Trophoblast cell (in vitro differentiated cells and primary cell): ENCODE data around the gene WDR5B.

ENCODE experiments used
- DNase-seq, 2 donors: peaks; one replicate each; pipeline ENCODE4 v3.0.0-alpha.2; 2016
- H2AFZ ChIP-seq: 2 replicates; pipeline ENCODE4 v1.6.1; 2013; ENCODE audit warnings: low read length, moderate library complexity, mild to moderate bottlenecking; ENCODE audit not compliant: insufficient read depth, poor library complexity
- H2AK5ac ChIP-seq: 2 replicates; pipeline ENCODE4 v1.6.1; 2013; ENCODE audit warnings: mild to moderate bottlenecking, low read length
- H2BK120ac ChIP-seq: 2 replicates; pipeline ENCODE4 v1.6.1; 2013; ENCODE audit warnings: low read length, mild to moderate bottlenecking, moderate library complexity; ENCODE audit not compliant: insufficient read depth, poor library complexity
- H2BK12ac ChIP-seq: 2 replicates; pipeline ENCODE4 v1.6.1; 2013; ENCODE audit warnings: mild to moderate bottlenecking, low read length, moderate library complexity
- H2BK5ac ChIP-seq: 2 replicates; pipeline ENCODE4 v1.6.1; 2013; ENCODE audit warnings: low read length, low read depth, moderate library complexity, mild to moderate bottlenecking; ENCODE audit not compliant: poor library complexity
- H3K14ac ChIP-seq: 2 replicates; pipeline ENCODE4 v1.6.1; 2013; ENCODE audit warnings: mild to moderate bottlenecking, low read length
- H3K18ac ChIP-seq: 2 replicates; pipeline ENCODE4 v1.6.1; 2013; ENCODE audit warnings: mild to moderate bottlenecking, low read length
- H3K23ac ChIP-seq: 2 replicates; pipeline ENCODE4 v1.6.1; 2013; ENCODE audit warnings: low read length
- H3K27ac ChIP-seq: 2 replicates; pipeline ENCODE4 v1.5.1; 2013; ENCODE audit warnings: low read depth, mild to moderate bottlenecking, inconsistent platforms, low read length, moderate library complexity
- H3K27me3 ChIP-seq: 2 replicates; pipeline ENCODE4 v1.6.1; 2013; ENCODE audit warnings: inconsistent platforms, mild to moderate bottlenecking, low read length, moderate library complexity; ENCODE audit not compliant: insufficient read depth
- H3K36me3 ChIP-seq, 2 experiments: 1 replicate in 1 of 2; 2 replicates in 1 of 2; pipeline ENCODE4 v1.6.1; 2013; ENCODE audit warnings: low read length in 2 of 2, mild to moderate bottlenecking in 2 of 2, moderate library complexity in 1 of 2; ENCODE audit not compliant: insufficient read depth in 2 of 2, control insufficient read depth in 1 of 2
- H3K4ac ChIP-seq: 2 replicates; pipeline ENCODE4 v1.6.1; 2013; ENCODE audit warnings: low read depth, mild to moderate bottlenecking, low read length, moderate library complexity
- H3K4me1 ChIP-seq, 2 experiments: 1 replicate in 1 of 2; 2 replicates in 1 of 2; pipeline ENCODE4 v1.6.1; 2013; ENCODE audit warnings: low read length in 2 of 2, mild to moderate bottlenecking in 2 of 2, moderate library complexity in 1 of 2; ENCODE audit not compliant: insufficient read depth in 2 of 2, control insufficient read depth in 1 of 2
- H3K4me2 ChIP-seq: 2 replicates; pipeline ENCODE4 v1.6.1; 2013; ENCODE audit warnings: inconsistent platforms, mild to moderate bottlenecking, low read length, moderate library complexity
- H3K4me3 ChIP-seq: 2 replicates; pipeline ENCODE4 v1.5.1; 2013; ENCODE audit warnings: mild to moderate bottlenecking, low read depth, low read length, inconsistent platforms
- H3K79me1 ChIP-seq: one replicate; pipeline ENCODE4 v1.6.1; 2013; ENCODE audit warnings: low read length
- H3K79me2 ChIP-seq: 2 replicates; pipeline ENCODE4 v1.6.1; 2013; ENCODE audit warnings: low read length, mild to moderate bottlenecking; ENCODE audit not compliant: control insufficient read depth, insufficient read depth, poor library complexity
- H3K9ac ChIP-seq: 2 replicates; pipeline ENCODE4 v1.6.1; 2013; ENCODE audit warnings: mild to moderate bottlenecking, low read length
- H3K9me3 ChIP-seq: 2 replicates; pipeline ENCODE4 v1.6.1; 2013; ENCODE audit warnings: low read depth, mild to moderate bottlenecking, control low read depth, inconsistent platforms, low read length; ENCODE audit not compliant: insufficient read depth
- H4K12ac ChIP-seq: 2 replicates; pipeline ENCODE4 v1.6.1; 2013; ENCODE audit warnings: low read depth, mild to moderate bottlenecking, low read length, moderate library complexity
- H4K8ac ChIP-seq: 2 replicates; pipeline ENCODE4 v1.6.1; 2013; ENCODE audit warnings: low read depth, mild to moderate bottlenecking, low read length, moderate library complexity
- H4K91ac ChIP-seq: one replicate; pipeline ENCODE4 v1.6.1; 2013; ENCODE audit warnings: low read depth, mild to moderate bottlenecking, low read length, moderate library complexity
- WGBS: extraction: QIAGEN DNeasy Blood & Tissue Kit; methylation state at CpG from one replicate; pipeline ENCODE4 v1.1.7; 2013; ENCODE audit warnings: missing lambda C conversion rate; ENCODE audit not compliant: insufficient read length, insufficient coverage; ENCODE audit errors: extremely low coverage; 5-methylcytosine and 5-hydroxymethylcytosine counted together

The WDR5B gene

DNA sequence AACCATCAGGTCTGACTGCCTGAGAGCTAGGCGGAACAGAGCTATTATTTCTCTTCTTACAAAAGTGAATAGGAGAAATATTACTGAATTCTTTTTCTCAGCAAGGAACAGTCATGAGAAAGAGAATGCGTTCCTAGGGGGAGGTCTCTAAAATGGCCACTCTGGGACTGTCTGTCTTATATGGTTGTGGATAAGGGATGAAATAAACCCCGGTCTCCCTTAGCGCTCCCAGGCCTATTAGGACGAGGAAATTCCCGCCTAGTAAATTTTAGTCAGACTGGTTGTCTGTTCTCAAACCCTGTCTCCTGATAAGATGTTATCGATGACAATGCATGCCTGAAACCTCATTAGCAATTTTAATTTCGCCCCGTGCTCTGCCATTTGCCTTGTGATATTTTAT, 20.1 kb upstream of the WDR5B start:
- Histone ChIP-seq H3K4ac (no peak overlapping the region), H3K14ac (no peak overlapping the region), H4K12ac (no peak overlapping the region), H2AFZ (no peak overlapping the region), H3K4me3 (no peak overlapping the region), H3K23ac (no peak overlapping the region), H3K27me3 (no peaks in the 10 kb centered on the region), H4K91ac (no peak overlapping the region), H3K4me1 (no peaks in the 10 kb centered on the region), H2BK5ac (no peak overlapping the region), H3K4me2 (no peak overlapping the region), H3K79me2 (no peaks in the 10 kb centered on the region), H3K9ac (no peak overlapping the region), H3K36me3 (peaks cover 28 to 34% of the 10 kb centered on the region in 2 experiments), H2BK120ac (no peak overlapping the region), H4K8ac (no peak overlapping the region), H3K27ac (no peak overlapping the region), H3K79me1 (no peaks in the 10 kb centered on the region), H3K9me3 (no peaks in the 10 kb centered on the region), H2AK5ac (no peak overlapping the region), H3K18ac (no peak overlapping the region), H2BK12ac (no peak overlapping the region)
- DNase-seq, result no peak
- no CpG with 5 or more reads among the region's 9 CpGs for WGBS

GRCh38 chr3:122430371-122430770, 14.5 kb upstream of the WDR5B start:
- H3K4me3 ChIP-seq, result no peak overlapping the region
- no peak overlapping the region for H4K8ac ChIP-seq
- peaks cover 21% of the 10 kb centered on the region in 2 experiments for H3K36me3 ChIP-seq
- no peak overlapping the region for H4K12ac ChIP-seq
- WGBS, result no CpG with 5 or more reads among the region's 2 CpGs
- no peak overlapping the region for H3K27ac ChIP-seq
- no peak overlapping the region for H3K9ac ChIP-seq
- H3K4me2 ChIP-seq, result no peak overlapping the region
- no peak overlapping the region for H2BK5ac ChIP-seq
- H3K27me3 ChIP-seq, result no peaks in the 10 kb centered on the region
- H3K4ac ChIP-seq, result no peak overlapping the region
- no peaks in the 10 kb centered on the region for H3K79me1 ChIP-seq
- no peak overlapping the region for H3K23ac ChIP-seq
- no peak overlapping the region for H2AFZ ChIP-seq
- no peak overlapping the region for H2BK120ac ChIP-seq
- DNase-seq, result no peak
- H3K9me3 ChIP-seq, result no peaks in the 10 kb centered on the region
- H3K79me2 ChIP-seq, result no peaks in the 10 kb centered on the region
- no peak overlapping the region for H4K91ac ChIP-seq
- H3K18ac ChIP-seq, result no peak overlapping the region
- no peak overlapping the region for H3K14ac ChIP-seq
- H2AK5ac ChIP-seq, result no peak overlapping the region
- no peaks in the 10 kb centered on the region for H3K4me1 ChIP-seq
- no peak overlapping the region for H2BK12ac ChIP-seq

DNA sequence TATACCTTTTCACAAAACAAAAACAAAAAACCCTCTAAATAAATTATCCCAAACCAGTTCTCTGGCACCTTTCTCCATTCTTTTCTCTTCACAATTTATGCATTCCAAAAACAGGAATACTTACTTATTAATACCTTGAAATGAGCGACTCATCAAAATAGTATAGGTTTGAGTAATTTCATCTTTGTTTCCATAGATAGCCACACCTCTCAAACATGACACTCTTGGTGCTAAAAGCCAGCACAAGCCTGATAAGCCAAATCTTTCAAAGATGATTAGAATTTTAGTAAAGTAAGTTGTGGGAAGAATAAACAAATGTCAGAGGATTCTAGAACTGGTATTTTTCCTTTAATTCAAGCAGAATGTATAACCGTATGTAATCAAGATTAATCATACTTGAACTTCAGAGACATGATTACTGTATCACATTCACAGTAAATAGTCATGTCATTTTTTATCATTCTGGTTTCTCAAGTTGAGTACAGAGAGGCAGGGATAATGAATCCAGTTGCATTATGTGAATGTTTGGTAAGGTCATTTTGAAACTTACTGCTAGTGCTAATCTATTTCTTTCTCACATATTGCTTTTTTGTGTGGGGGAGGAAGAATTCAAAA, 12.1 kb upstream of the WDR5B start:
- Histone ChIP-seq H2BK5ac (no peak overlapping the region), H3K4ac (no peak overlapping the region), H4K12ac (no peak overlapping the region), H2AK5ac (no peak overlapping the region), H2BK120ac (no peak overlapping the region), H2BK12ac (no peak overlapping the region), H3K23ac (no peak overlapping the region), H3K18ac (no peak overlapping the region), H4K91ac (no peak overlapping the region), H3K79me2 (no peaks in the 10 kb centered on the region), H3K27me3 (no peaks in the 10 kb centered on the region), H3K4me3 (no peak overlapping the region), H3K4me1 (no peaks in the 10 kb centered on the region), H2AFZ (no peak overlapping the region), H3K4me2 (no peak overlapping the region), H3K27ac (no peak overlapping the region), H3K9ac (no peak overlapping the region), H4K8ac (no peak overlapping the region), H3K14ac (no peak overlapping the region), H3K36me3 (peaks cover 18 to 24% of the 10 kb centered on the region in 2 experiments), H3K9me3 (no peaks in the 10 kb centered on the region), H3K79me1 (no peaks in the 10 kb centered on the region)
- DNase-seq, result no peak
- WGBS, result no CpG with 5 or more reads among the region's 2 CpGs

- peak; percentile 70 to 90 for DNase-seq
- Histone ChIP-seq H3K9me3 (no peaks in the 10 kb centered on the region), H4K91ac (no peak overlapping the region), H3K36me3 (peaks cover 5 to 11% of the 10 kb centered on the region in 2 experiments), H3K27me3 (no peaks in the 10 kb centered on the region), H2BK12ac (no peak overlapping the region), H3K4ac (no peak overlapping the region), H3K4me2 (no peak overlapping the region), H2AFZ (no peak overlapping the region), H2BK5ac (no peak overlapping the region), H3K79me1 (no peaks in the 10 kb centered on the region), H3K4me1 (peaks cover 3 to 4% of the 10 kb centered on the region in 2 experiments), H3K27ac (no peak overlapping the region), H3K18ac (no peak overlapping the region), H4K8ac (no peak overlapping the region), H2BK120ac (no peak overlapping the region), H3K4me3 (no peak overlapping the region), H3K23ac (no peak overlapping the region), H2AK5ac (no peak overlapping the region), H3K14ac (no peak overlapping the region), H4K12ac (no peak overlapping the region), H3K9ac (no peak overlapping the region), H3K79me2 (no peaks in the 10 kb centered on the region)
- WGBS, result no CpG with 5 or more reads among the region's 2 CpGs
Measured at GRCh38 chr3:122421836-122422235, 6.0 kb upstream of the WDR5B start.
